Measurements from ENCODE around the gene PRSS23. TPM values are rescaled to one million over a fixed set of nuclear protein-coding genes. Genes with fewer than 3 reads are reported as not detected.

The PRSS23 gene
- total and polyA plus RNA-seq, 10 of the 15 experiments (the other 5 are each of a cell fraction or from before 2014, with no cell fraction given): 0.03 to 0.39 (median 0.16) TPM; not detected in 5

- TF ChIP-seq EP300 (IDR thresholded peaks at IDR 0.05; ENCODE audit: borderline replicate concordance in 1 of 2, control insufficient read depth in 1 of 2, low read depth in 2 of 2, low read length in 2 of 2) (no peak), SPI1 (IDR thresholded peaks at IDR 0.05; ENCODE audit: borderline replicate concordance, insufficient read depth, low read depth, low read length) (no peak), REST (IDR thresholded peaks at IDR 0.05; ENCODE audit: low read depth, low read length) (no peak)
Measured at GRCh38 chr11:86797133-86797532, 3.2 kb upstream of the PRSS23 start (continued).

- intact Hi-C loops (cut with micrococcal nuclease; ENCODE audit: unreplicated experiment): no loop called here
- BruUV-seq (replicated peaks): no TSS peak
- no peak for FAIRE-seq
- TF ChIP-seq POLR2AphosphoS5 (IDR thresholded peaks at IDR 0.05; ENCODE audit: low read length): no peak
- no peak for TF ChIP-seq ASH2L (IDR thresholded peaks at IDR 0.05; ENCODE audit: borderline replicate concordance, low read depth)
- TF ChIP-seq CBFB (IDR thresholded peaks at IDR 0.05; ENCODE audit: low read depth): no peak
- TF ChIP-seq CEBPZ (IDR thresholded peaks at IDR 0.05; ENCODE audit: low read depth, low read length): no peak
- TF ChIP-seq ZNF274 (IDR thresholded peaks at IDR 0.05; ENCODE audit: insufficient read depth, insufficient read length): no peak
- no peak for TF ChIP-seq MXI1 (IDR thresholded peaks at IDR 0.05; ENCODE audit: low read depth, low read length)
- TF ChIP-seq STAT3 (IDR thresholded peaks at IDR 0.05; ENCODE audit: low read depth, low read length): no peak
- TF ChIP-seq NBN (IDR thresholded peaks at IDR 0.05): no peak
- no peak for TF ChIP-seq ESRRA (IDR thresholded peaks at IDR 0.05; ENCODE audit: low read length)
- no peak for TF ChIP-seq NFXL1 (IDR thresholded peaks at IDR 0.05; ENCODE audit: borderline replicate concordance)
Measured at GRCh38 chr11:86798988-86799387, 1.4 kb upstream of the PRSS23 start.

More at GRCh38 chr11:86798988-86799387, 1.4 kb upstream of the PRSS23 start:
- H3K4me2 ChIP-seq (ENCODE audit: control insufficient read depth, insufficient read depth): no peak overlapping the region
- DNase-seq (ENCODE audit: low read depth, low spot score) (no peak), ATAC-seq (no peak)
- in situ Hi-C loops (cut with MboI): no loop called here
- ChIA-PET SMC1A (ENCODE audit: uncharacterized antibody, unreplicated experiment) (interaction anchor here (1.3 kb wide), 1 partner anchor 342 kb away, joined by 4 read pairs; no protein-coding TSS in a partner anchor), CTCF (interaction anchor here (0.7 to 1.4 kb wide), 2 partner anchors 13 to 72 kb away, joined by 4 read pairs; no protein-coding TSS in a partner anchor), RAD21 (ENCODE audit: unreplicated experiment) (interaction anchor here (1.4 kb wide), 1 partner anchor 342 kb away, joined by 4 read pairs; no protein-coding TSS in a partner anchor), POLR2A (no interaction called here)
- no peaks in the 10 kb centered on the region for H3K79me2 ChIP-seq (ENCODE audit: control insufficient read depth, insufficient read depth, low read length)
- H3K27ac ChIP-seq (ENCODE audit: control insufficient read depth, insufficient read depth): no peak overlapping the region
- H3K4me1 ChIP-seq (ENCODE audit: control insufficient read depth, insufficient read depth, low read length): no peaks in the 10 kb centered on the region
- peaks cover 6 to 7% of the 10 kb centered on the region in 2 experiments for H3K27me3 ChIP-seq (replicated peaks in 1 of 2; ENCODE audit: control insufficient read depth in 2 of 2, insufficient read depth in 2 of 2, low read length in 1 of 2)
- no peak overlapping the region for H2AFZ ChIP-seq (ENCODE audit: control insufficient read depth, low read depth, low read length)
- H3K36me3 ChIP-seq (ENCODE audit: control insufficient read depth in 2 of 2, insufficient read depth in 2 of 2, low read length in 1 of 2): no peaks in the 10 kb centered on the region
- WGBS (ENCODE audit: insufficient coverage, insufficient replicate concordance, low lambda C conversion rate, missing lambda C conversion rate): 63% methylated on average over 5 of the region's 5 CpGs
- H4K20me1 ChIP-seq (ENCODE audit: control insufficient read depth, insufficient read depth): no peaks in the 10 kb centered on the region
- H3K4me3 ChIP-seq: no peak overlapping the region
- H3K9ac ChIP-seq (ENCODE audit: control insufficient read depth, insufficient read depth, low read length): no peak overlapping the region
- H3K9me3 ChIP-seq (replicated peaks; ENCODE audit: control insufficient read depth, insufficient read depth, low read length): no peaks in the 10 kb centered on the region
